ENCODE data around the gene EYA2. TPM values are rescaled to one million over a fixed set of nuclear protein-coding genes. Genes with fewer than 3 reads are reported as not detected.

The EYA2 gene
- total RNA-seq, 1 experiment from 2014 or later = not detected

DNA sequence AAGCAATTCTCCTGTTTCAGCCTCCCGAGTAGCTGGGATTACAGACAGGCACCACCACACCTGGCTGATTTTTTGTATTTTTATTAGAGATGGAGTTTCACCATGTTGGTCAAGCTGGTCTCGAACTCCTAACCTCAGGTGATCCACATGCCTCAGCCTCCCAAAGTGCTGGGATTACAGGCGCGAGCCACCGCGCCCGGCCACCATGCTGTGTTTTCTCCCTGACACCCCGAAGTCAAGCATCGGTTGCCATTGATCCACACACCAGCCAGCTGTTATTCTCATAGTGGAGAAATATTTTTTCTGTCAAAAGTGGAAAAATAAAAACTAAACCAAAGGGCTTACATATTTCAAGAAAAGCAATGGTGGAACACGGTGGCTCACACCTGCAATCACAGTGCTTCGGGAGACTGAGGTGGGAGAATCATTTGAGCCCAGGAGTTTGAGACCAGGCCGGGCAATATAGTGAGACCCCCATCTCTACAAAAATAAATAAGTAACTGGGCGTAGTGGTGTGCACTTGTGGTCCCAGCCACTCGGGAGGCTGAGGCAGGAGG is 304.4 kb downstream of the EYA2 start:
- no TSS peak for BruUV-seq (replicated peaks)
- Histone ChIP-seq H3K36me3 (ENCODE audit: insufficient read depth, low read length, poor library complexity, severe bottlenecking) (no peaks in the 10 kb centered on the region), H3K27me3 (replicated peaks; ENCODE audit: insufficient read depth, low read depth, low read length, poor library complexity) (no peaks in the 10 kb centered on the region), H3K4me1 (ENCODE audit: insufficient read depth, low read length, poor library complexity, severe bottlenecking) (no peaks in the 10 kb centered on the region), H3K9me3 (ENCODE audit: low read depth, low read length, poor library complexity, severe bottlenecking) (no peaks in the 10 kb centered on the region), H3K4me3 (ENCODE audit: low read depth, low read length, poor library complexity, severe bottlenecking) (no peak overlapping the region), H3K27ac (ENCODE audit: low read depth, low read length, poor library complexity, severe bottlenecking) (no peak overlapping the region)
- no peak for DNase-seq (ENCODE audit: low spot score)
- POLR2A ChIA-PET (ENCODE audit: low non-redundant PET) = no interaction called here
- TF ChIP-seq CTCF (conservative IDR thresholded peaks at IDR 0.05; ENCODE audit: low read depth, low read length) (no peak), EZH2 (IDR thresholded peaks at IDR 0.05; ENCODE audit: borderline replicate concordance, low read depth, low read length, poor library complexity, severe bottlenecking) (no peak)
- CTCF ChIA-PET = interaction anchor here (1.6 kb wide), 1 partner anchor 185 kb away, joined by 6 read pairs; no protein-coding TSS in a partner anchor
- intact Hi-C loops (cut with micrococcal nuclease; ENCODE audit: unreplicated experiment) = loop anchor here (10.0 kb wide), 1 partner anchor 416 kb away; no protein-coding TSS in a partner anchor

DNA sequence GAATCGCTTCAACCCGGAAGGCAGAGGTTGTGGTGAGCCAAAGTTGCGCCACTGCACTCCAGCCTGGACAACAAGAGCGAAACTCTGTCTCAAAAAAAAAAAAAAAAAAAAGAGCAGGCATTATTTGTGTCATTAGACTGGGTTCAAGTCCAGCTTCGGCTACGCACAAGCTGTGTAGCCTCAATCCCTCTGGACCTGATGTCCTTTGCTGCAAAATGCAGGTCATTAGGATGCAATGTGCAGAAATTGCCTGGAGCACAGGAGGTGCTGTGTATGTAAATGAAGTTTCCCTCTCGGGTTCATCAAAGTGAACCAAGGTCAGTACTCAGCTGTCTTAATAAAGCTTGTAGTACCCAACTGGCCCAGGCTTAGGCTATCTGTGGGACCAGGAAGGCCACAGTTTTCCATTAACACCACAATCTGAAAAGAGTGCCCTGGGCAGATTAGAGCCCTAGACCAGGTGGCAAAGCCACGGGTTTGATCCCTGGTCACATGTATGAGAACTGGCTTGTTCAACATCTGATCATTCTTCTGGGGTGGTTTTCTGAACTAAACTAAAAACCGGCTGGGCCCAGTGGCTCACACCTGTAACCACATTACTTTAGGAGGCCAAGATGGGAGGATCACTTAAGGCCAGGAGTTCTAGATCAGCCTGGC is 306.6 kb downstream of the EYA2 start:
- ChIA-PET POLR2A (ENCODE audit: low non-redundant PET) (no interaction called here), CTCF (interaction anchor here (0.6 kb wide), 1 partner anchor 437 kb away, joined by 7 read pairs; no protein-coding TSS in a partner anchor)
- DNase-seq (ENCODE audit: low spot score) = no peak
- Histone ChIP-seq H3K27ac (ENCODE audit: low read depth, low read length, poor library complexity, severe bottlenecking) (no peak overlapping the region), H3K4me1 (ENCODE audit: insufficient read depth, low read length, poor library complexity, severe bottlenecking) (no peaks in the 10 kb centered on the region), H3K9me3 (ENCODE audit: low read depth, low read length, poor library complexity, severe bottlenecking) (no peaks in the 10 kb centered on the region), H3K4me3 (ENCODE audit: low read depth, low read length, poor library complexity, severe bottlenecking) (no peak overlapping the region), H3K27me3 (replicated peaks; ENCODE audit: insufficient read depth, low read depth, low read length, poor library complexity) (no peaks in the 10 kb centered on the region), H3K36me3 (ENCODE audit: insufficient read depth, low read length, poor library complexity, severe bottlenecking) (no peaks in the 10 kb centered on the region)
- TF ChIP-seq EZH2 (IDR thresholded peaks at IDR 0.05; ENCODE audit: borderline replicate concordance, low read depth, low read length, poor library complexity, severe bottlenecking) (no peak), CTCF (conservative IDR thresholded peaks at IDR 0.05; ENCODE audit: low read depth, low read length) (no peak)
- intact Hi-C loops (cut with micrococcal nuclease; ENCODE audit: unreplicated experiment) = no loop called here
- no TSS peak for BruUV-seq (replicated peaks)

DNA sequence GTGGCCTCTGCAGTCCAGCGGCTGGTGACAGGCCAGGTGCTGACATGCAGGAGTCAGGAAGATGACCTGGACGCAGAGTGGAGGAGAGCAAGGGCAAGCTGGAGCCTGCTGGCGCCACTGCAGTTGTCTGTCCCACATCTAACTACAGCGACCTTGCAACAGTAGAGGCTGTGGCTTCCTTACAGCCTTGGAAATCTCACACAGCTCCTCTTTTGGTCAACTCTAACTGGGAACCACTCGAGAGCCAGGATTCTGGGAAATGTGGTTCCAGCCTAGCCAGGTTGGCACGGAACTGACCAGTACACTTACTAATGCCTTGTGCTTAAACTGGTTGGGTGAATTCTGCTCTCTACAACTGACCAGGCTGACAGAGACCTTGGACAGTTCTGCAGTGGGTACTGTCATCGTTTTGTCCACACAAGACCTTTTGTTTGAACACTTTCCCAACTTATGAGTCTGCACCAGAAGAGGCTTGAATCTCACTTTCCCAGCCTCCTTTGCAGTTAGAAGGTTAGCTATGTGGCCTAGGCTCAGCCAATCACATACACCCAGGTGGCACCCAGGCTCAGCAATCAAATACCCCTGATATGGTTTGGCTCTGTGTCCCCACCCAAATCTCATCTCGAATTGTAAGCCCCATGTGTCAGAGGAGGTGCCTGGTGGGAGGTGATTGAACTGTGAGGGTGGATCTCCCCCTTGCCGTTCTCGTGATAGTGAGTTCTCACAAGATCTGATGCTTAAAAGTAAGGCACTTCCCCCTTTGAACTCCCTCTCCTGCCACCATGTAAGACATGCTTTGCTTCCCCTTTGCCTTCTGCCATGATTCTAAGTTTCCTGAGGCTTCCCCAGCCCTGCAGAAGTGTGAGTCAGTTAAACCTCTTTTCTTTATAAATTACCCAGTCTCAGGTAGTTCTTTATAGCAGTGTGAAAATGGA is 308.4 kb downstream of the EYA2 start:
- TF ChIP-seq CTCF (conservative IDR thresholded peaks at IDR 0.05; ENCODE audit: low read depth, low read length) (no peak), EZH2 (IDR thresholded peaks at IDR 0.05; ENCODE audit: borderline replicate concordance, low read depth, low read length, poor library complexity, severe bottlenecking) (no peak)
- intact Hi-C loops (cut with micrococcal nuclease; ENCODE audit: unreplicated experiment) = no loop called here
- POLR2A ChIA-PET (ENCODE audit: low non-redundant PET) = no interaction called here
- no peaks in the 10 kb centered on the region for H3K36me3 ChIP-seq (ENCODE audit: insufficient read depth, low read length, poor library complexity, severe bottlenecking)
- no peak overlapping the region for H3K4me3 ChIP-seq (ENCODE audit: low read depth, low read length, poor library complexity, severe bottlenecking)
- no peak overlapping the region for H3K27ac ChIP-seq (ENCODE audit: low read depth, low read length, poor library complexity, severe bottlenecking)
- H3K27me3 ChIP-seq (replicated peaks; ENCODE audit: insufficient read depth, low read depth, low read length, poor library complexity) = no peaks in the 10 kb centered on the region
- CTCF ChIA-PET = no interaction called here
- DNase-seq (ENCODE audit: low spot score) = no peak
- H3K4me1 ChIP-seq (ENCODE audit: insufficient read depth, low read length, poor library complexity, severe bottlenecking) = no peaks in the 10 kb centered on the region
- BruUV-seq (replicated peaks) = no TSS peak
- H3K9me3 ChIP-seq (ENCODE audit: low read depth, low read length, poor library complexity, severe bottlenecking) = no peaks in the 10 kb centered on the region

Data from A673 (cell line).